WTC11 (cell line): ENCODE results near the gene GIGYF2. TPM values are rescaled to one million over a fixed set of nuclear protein-coding genes. Genes with fewer than 3 reads are reported as not detected.

Experiments used
- ATAC-seq: fragments of 200-7000 bp; cut with Tn5 transposase; 2 replicates; pipeline ENCODE4 v1.10.0; 2021; ENCODE audit warnings: mild to moderate bottlenecking, moderate library complexity
- CTCF ChIA-PET: fragments of 300-600 bp; sonication (Branson Sonifier 250); formaldehyde crosslinking; loops from one replicate; lab custom pipeline; 2021; ENCODE audit warnings: antibody characterized with exemption; lab: Charles Lee
- POLR2A ChIA-PET: fragments of 350-600 bp; sonication (Branson Sonifier 250); formaldehyde crosslinking; loops from one replicate; lab custom pipeline; 2021; ENCODE audit warnings: antibody characterized with exemption; lab: Charles Lee
- DNase-seq: peaks from one replicate; pipeline ENCODE4 v3.0.0; 2021; ENCODE audit warnings: low spot score
- H3K27ac Mint-ChIP-seq: 2 replicates; pipeline ENCODE4 v1.8.0; 2021; ENCODE audit warnings: mixed read lengths
- H3K27me3 Mint-ChIP-seq: 2 replicates; pipeline ENCODE4 v1.8.0; 2021; ENCODE audit warnings: low read depth, mild to moderate bottlenecking, moderate library complexity, mixed read lengths
- H3K36me3 Mint-ChIP-seq: 2 replicates; pipeline ENCODE4 v1.8.0; 2021; ENCODE audit warnings: mixed read lengths
- H3K4me1 Mint-ChIP-seq: 2 replicates; pipeline ENCODE4 v1.8.0; 2022; ENCODE audit warnings: mixed read lengths
- H3K4me3 Mint-ChIP-seq: 2 replicates; pipeline ENCODE4 v1.8.0; 2021; ENCODE audit warnings: mild to moderate bottlenecking, moderate library complexity, mixed read lengths
- H3K9me3 Mint-ChIP-seq: 2 replicates; pipeline ENCODE4 v1.8.0; 2021; ENCODE audit warnings: mixed read lengths
- CBFB ChIP-seq: sonication (generic); formaldehyde crosslinking; IDR thresholded peaks from 2 replicates; pipeline ENCODE4 v1.8.1; 2022; ENCODE audit warnings: mild to moderate bottlenecking, low read depth, missing genetic modification reagents
- EMX1 ChIP-seq: fragments of 250-450 bp; sonication (Bioruptor Pico); IDR thresholded peaks from 2 replicates; pipeline ENCODE4 v1.8.0; 2021; ENCODE audit warnings: mild to moderate bottlenecking
- FOXJ3 ChIP-seq: sonication (generic); formaldehyde crosslinking; IDR thresholded peaks from 2 replicates; pipeline ENCODE4 v1.9.0; 2021; ENCODE audit warnings: missing genetic modification reagents, mild to moderate bottlenecking, borderline replicate concordance
- GTF2I ChIP-seq: fragments of 250-450 bp; sonication (Bioruptor Pico); conservative IDR thresholded peaks from 2 replicates; pipeline ENCODE4 v1.4.0; 2021; ENCODE audit warnings: mild to moderate bottlenecking
- HMGA2 ChIP-seq: fragments of 250-450 bp; sonication (Bioruptor Pico); IDR thresholded peaks from 2 replicates; pipeline ENCODE4 v1.4.0; 2021; ENCODE audit warnings: mild to moderate bottlenecking, moderate library complexity
- IRF2 ChIP-seq: sonication (generic); formaldehyde crosslinking; IDR thresholded peaks from 2 replicates; pipeline ENCODE4 v1.8.0; 2022; ENCODE audit warnings: low read depth, missing genetic modification reagents, borderline replicate concordance
- MYBL2 ChIP-seq: sonication (generic); formaldehyde crosslinking; IDR thresholded peaks from 2 replicates; pipeline ENCODE4 v1.8.1; 2023; ENCODE audit warnings: mild to moderate bottlenecking, moderate library complexity, missing genetic modification reagents
- RELA ChIP-seq: sonication (generic); formaldehyde crosslinking; IDR thresholded peaks from 2 replicates; pipeline ENCODE4 v1.8.1; 2022; ENCODE audit warnings: missing genetic modification reagents, mild to moderate bottlenecking, borderline replicate concordance
- RORB ChIP-seq: fragments of 250-450 bp; sonication (Bioruptor Pico); IDR thresholded peaks from 2 replicates; pipeline ENCODE4 v1.9.0; 2021; ENCODE audit warnings: mild to moderate bottlenecking
- SP1 ChIP-seq: sonication (generic); formaldehyde crosslinking; conservative IDR thresholded peaks from 2 replicates; pipeline ENCODE4 v1.8.1; 2022; ENCODE audit warnings: missing genetic modification reagents
- ZBTB21 ChIP-seq: sonication (generic); formaldehyde crosslinking; IDR thresholded peaks from 2 replicates; pipeline ENCODE4 v1.8.1; 2023; ENCODE audit warnings: mild to moderate bottlenecking, missing genetic modification reagents, borderline replicate concordance
- ZNF121 ChIP-seq: sonication (generic); formaldehyde crosslinking; IDR thresholded peaks from 2 replicates; pipeline ENCODE4 v1.8.0; 2023; ENCODE audit warnings: missing genetic modification reagents
- ZNF219 ChIP-seq: sonication (generic); formaldehyde crosslinking; IDR thresholded peaks from 2 replicates; pipeline ENCODE4 v1.8.0; 2023; ENCODE audit warnings: missing genetic modification reagents, mild to moderate bottlenecking, borderline replicate concordance
- total RNA-seq: library from RNA; stranded (reverse); gene quantifications from 3 replicates; pipeline ENCODE4 v1.2.3, GENCODE V29; 2021
- TF ChIP-seq, protein P1 (sequence below): sonication (generic); formaldehyde crosslinking; IDR thresholded peaks from 2 replicates; pipeline ENCODE4 v1.8.0; 2023; ENCODE audit warnings: missing genetic modification reagents
- TF ChIP-seq, protein P2 (sequence below): sonication (generic); formaldehyde crosslinking; IDR thresholded peaks from 2 replicates; pipeline ENCODE4 v1.8.0; 2022; ENCODE audit warnings: mild to moderate bottlenecking, missing genetic modification reagents
- TF ChIP-seq, protein P3 (sequence below): sonication (generic); formaldehyde crosslinking; conservative IDR thresholded peaks from 2 replicates; pipeline ENCODE4 v1.8.1; 2023; ENCODE audit warnings: mild to moderate bottlenecking, low read depth, missing genetic modification reagents, moderate library complexity

The GIGYF2 gene
- total RNA-seq, 1 experiment from 2014 or later: 53.1 TPM

DNA sequence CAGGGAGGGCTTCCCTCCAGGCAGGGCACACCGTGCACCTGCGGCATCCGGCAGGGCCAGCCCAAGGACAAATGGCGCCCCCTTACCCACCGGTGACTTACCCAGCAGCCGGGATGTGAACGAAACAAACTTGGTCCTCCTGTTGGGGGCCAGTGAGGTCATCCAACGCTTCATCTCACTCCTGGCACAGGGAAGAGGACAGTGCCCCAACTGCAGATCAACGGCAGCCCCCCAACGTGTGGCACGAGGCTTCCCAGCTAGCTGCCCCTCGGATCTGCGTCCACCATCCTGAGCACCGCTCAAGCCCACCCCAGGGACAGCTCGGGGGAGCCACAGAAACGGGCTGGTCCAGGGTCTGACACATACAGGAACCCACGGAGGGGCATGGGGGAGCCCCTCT lies 185.0 kb downstream of the GIGYF2 start (continued):
- TF ChIP-seq, protein P1, sequence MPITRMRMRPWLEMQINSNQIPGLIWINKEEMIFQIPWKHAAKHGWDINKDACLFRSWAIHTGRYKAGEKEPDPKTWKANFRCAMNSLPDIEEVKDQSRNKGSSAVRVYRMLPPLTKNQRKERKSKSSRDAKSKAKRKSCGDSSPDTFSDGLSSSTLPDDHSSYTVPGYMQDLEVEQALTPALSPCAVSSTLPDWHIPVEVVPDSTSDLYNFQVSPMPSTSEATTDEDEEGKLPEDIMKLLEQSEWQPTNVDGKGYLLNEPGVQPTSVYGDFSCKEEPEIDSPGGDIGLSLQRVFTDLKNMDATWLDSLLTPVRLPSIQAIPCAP (CRISPR knock-in tag): no peak
- no peak for TF ChIP-seq CBFB (CRISPR knock-in tag)
- TF ChIP-seq GTF2I (CRISPR knock-in tag): no peak
- TF ChIP-seq RORB (CRISPR knock-in tag): no peak

DNA sequence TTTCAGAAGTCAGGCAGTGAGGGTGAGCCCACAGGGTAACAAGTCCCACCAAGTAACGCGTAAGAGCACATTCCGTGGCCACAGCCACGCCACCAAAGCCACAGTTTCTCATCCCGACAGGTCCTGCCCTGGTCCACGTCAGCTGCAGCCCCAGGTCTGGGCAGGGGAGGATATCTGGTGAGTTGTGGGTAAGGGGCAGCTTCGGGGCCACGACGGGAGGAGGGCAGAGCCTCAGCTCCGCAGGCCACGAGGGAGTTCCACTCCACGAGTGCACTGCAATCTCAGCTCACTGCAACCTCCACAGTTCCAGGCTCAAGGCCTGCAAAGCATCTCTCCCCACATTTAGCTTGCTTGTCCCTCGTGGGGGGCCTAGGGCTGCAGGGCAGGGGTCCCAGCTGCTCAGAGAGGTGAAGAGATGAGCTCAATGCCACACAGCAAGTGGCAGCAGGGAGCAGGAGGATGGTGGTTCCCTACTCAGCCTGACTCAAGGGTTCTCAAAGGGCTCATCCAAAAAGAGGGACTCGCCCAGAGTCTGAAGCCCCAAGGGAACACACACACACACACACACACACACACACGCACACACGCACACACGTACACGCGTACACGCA lies 185.5 kb downstream of the GIGYF2 start:
- Mint-ChIP-seq H3K27ac (no peak overlapping the region), H3K4me1 (peaks cover 5% of the 10 kb centered on the region), H3K4me3 (no peak overlapping the region), H3K36me3 (no peaks in the 10 kb centered on the region), H3K9me3 (no peaks in the 10 kb centered on the region), H3K27me3 (peaks cover 12% of the 10 kb centered on the region)
- POLR2A ChIA-PET: no interaction called here
- TF ChIP-seq RELA (CRISPR knock-in tag): 0 out of 2 replicates have a peak, but pooled peaks have one; percentile 26
- TF ChIP-seq, protein P2, sequence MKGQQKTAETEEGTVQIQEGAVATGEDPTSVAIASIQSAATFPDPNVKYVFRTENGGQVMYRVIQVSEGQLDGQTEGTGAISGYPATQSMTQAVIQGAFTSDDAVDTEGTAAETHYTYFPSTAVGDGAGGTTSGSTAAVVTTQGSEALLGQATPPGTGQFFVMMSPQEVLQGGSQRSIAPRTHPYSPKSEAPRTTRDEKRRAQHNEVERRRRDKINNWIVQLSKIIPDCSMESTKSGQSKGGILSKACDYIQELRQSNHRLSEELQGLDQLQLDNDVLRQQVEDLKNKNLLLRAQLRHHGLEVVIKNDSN (CRISPR knock-in tag): no peak
- no peak for TF ChIP-seq EMX1
- no peak for TF ChIP-seq ZNF121
- no peak for TF ChIP-seq IRF2
- DNase-seq (no peak), ATAC-seq (no peak)
- CTCF ChIA-PET: no interaction called here

DNA sequence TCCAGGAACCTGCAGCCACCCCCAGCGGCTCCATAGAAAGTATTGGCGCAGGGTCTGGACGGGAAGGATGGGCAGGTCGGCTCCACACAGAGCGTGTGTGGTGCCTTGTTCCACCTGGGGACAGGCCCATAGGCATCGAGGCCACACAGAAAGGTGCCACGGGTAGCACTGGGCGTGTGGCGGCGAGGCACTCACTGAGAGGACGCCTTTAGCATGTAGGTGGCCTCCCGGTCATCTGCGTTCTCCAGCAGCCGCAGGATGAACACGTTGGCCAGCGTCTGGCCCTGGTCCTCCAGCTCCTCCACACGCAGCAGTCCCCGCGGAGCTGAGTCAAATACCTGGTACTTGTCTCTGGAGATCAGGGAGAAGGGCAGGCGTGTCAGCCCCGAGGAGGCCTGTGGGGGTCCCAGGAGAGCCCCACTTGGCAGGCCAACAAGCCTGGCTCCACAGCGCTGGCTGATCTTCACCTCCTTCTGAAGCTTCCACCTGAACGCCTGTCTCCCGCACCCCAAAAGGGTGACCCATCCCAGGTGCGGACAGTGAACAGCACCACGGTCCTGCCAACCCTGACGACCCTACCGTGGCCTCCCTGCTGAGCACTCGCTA lies 186.1 kb downstream of the GIGYF2 start:
- POLR2A ChIA-PET: no interaction called here
- ATAC-seq (no peak), DNase-seq (no peak)
- H3K4me3 Mint-ChIP-seq: no peak overlapping the region
- no peaks in the 10 kb centered on the region for H3K36me3 Mint-ChIP-seq
- no peaks in the 10 kb centered on the region for H3K9me3 Mint-ChIP-seq
- H3K27me3 Mint-ChIP-seq: peaks cover 6% of the 10 kb centered on the region; the same call in 1 of the 2 replicates
- CTCF ChIA-PET: no interaction called here
- TF ChIP-seq HMGA2 (CRISPR knock-in tag) (no peak), SP1 (CRISPR knock-in tag) (no peak), ZNF219 (CRISPR knock-in tag) (no peak), ZBTB21 (CRISPR knock-in tag) (no peak), MYBL2 (CRISPR knock-in tag) (no peak)
- TF ChIP-seq, protein P3, sequence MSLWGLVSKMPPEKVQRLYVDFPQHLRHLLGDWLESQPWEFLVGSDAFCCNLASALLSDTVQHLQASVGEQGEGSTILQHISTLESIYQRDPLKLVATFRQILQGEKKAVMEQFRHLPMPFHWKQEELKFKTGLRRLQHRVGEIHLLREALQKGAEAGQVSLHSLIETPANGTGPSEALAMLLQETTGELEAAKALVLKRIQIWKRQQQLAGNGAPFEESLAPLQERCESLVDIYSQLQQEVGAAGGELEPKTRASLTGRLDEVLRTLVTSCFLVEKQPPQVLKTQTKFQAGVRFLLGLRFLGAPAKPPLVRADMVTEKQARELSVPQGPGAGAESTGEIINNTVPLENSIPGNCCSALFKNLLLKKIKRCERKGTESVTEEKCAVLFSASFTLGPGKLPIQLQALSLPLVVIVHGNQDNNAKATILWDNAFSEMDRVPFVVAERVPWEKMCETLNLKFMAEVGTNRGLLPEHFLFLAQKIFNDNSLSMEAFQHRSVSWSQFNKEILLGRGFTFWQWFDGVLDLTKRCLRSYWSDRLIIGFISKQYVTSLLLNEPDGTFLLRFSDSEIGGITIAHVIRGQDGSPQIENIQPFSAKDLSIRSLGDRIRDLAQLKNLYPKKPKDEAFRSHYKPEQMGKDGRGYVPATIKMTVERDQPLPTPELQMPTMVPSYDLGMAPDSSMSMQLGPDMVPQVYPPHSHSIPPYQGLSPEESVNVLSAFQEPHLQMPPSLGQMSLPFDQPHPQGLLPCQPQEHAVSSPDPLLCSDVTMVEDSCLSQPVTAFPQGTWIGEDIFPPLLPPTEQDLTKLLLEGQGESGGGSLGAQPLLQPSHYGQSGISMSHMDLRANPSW (CRISPR knock-in tag): no peak
- H3K27ac Mint-ChIP-seq: no peak overlapping the region
- H3K4me1 Mint-ChIP-seq: peaks cover 8% of the 10 kb centered on the region

DNA sequence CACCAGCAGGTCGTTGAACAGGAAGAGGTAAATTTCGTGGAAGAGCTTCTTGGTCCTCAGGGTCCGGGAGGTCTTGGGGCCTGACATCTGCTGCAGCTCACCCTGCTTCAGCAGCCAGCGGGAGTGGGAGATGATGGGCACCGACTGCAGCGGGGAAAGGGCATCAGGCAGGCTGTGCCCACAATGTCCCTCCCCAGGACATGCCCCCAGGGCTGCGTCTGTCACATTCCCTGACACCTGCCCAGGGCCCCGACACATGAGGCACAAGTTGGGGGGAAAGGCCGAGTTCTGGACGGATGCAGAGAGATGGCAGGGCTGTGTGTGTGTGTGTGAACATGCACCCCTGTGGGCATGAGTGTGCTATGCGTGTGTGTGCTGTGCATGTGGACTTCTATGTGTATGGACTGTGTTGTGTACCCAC lies 186.9 kb downstream of the GIGYF2 start:
- H3K4me1 Mint-ChIP-seq: peaks cover 8% of the 10 kb centered on the region

More for the DNA sequence above, 186.9 kb downstream of the GIGYF2 start:
- Mint-ChIP-seq H3K27me3 (no peaks in the 10 kb centered on the region), H3K4me3 (no peak overlapping the region), H3K27ac (no peak overlapping the region), H3K9me3 (no peaks in the 10 kb centered on the region), H3K36me3 (no peaks in the 10 kb centered on the region)
- DNase-seq (no peak), ATAC-seq (no peak)
- ChIA-PET CTCF (interaction anchor here (1.7 kb wide), 1 partner anchor 145 kb away, joined by 4 read pairs; no protein-coding TSS in a partner anchor), POLR2A (interaction anchor here (0.5 kb wide), 1 partner anchor 100 kb away, joined by 3 read pairs; no protein-coding TSS in a partner anchor)
- no peak for TF ChIP-seq FOXJ3 (CRISPR knock-in tag)
